ENCODE data around the gene GLT8D2.

GLT8D2 gene

GRCh38 chr12:104049903-104050356, at the start of gene GLT8D2:
Gene GLT8D2 (minus strand): TSS chr12:104050187. CDS start chr12:104019648, 30,539 bp downstream.
- TF ChIP-seq OSR1 (CRISPR knock-in tag; IDR thresholded peaks at IDR 0.05) (no peak), TCF4 (CRISPR knock-in tag; IDR thresholded peaks at IDR 0.05; ENCODE audit: borderline replicate concordance) (peak; percentile 59), ZC3H10 (CRISPR knock-in tag; IDR thresholded peaks at IDR 0.05) (no peak), ARNTL (CRISPR knock-in tag; IDR thresholded peaks at IDR 0.05; ENCODE audit: borderline replicate concordance, low read depth) (no peak), ZFP30 (CRISPR knock-in tag; IDR thresholded peaks at IDR 0.05) (no peak)
- ATAC-seq, result peak; percentile 93

GRCh38 chr12:104097954-104098353, 48.0 kb upstream of the GLT8D2 start:
- TF ChIP-seq ISL1 (CRISPR knock-in tag; IDR thresholded peaks at IDR 0.05) (no peak), ZNF70 (CRISPR knock-in tag; IDR thresholded peaks at IDR 0.05) (no peak), OSR1 (CRISPR knock-in tag; IDR thresholded peaks at IDR 0.05) (no peak)
- no peak for ATAC-seq

- TF ChIP-seq ARNTL (CRISPR knock-in tag; IDR thresholded peaks at IDR 0.05; ENCODE audit: borderline replicate concordance, low read depth), result no peak
- TF ChIP-seq ZNF8 (CRISPR knock-in tag; IDR thresholded peaks at IDR 0.05), result no peak
- TF ChIP-seq RARB (CRISPR knock-in tag; IDR thresholded peaks at IDR 0.05), result no peak
- no peak for TF ChIP-seq TOX (CRISPR knock-in tag; IDR thresholded peaks at IDR 0.05; ENCODE audit: borderline replicate concordance)
- no peak for TF ChIP-seq ZC3H10 (CRISPR knock-in tag; IDR thresholded peaks at IDR 0.05)
- TF ChIP-seq ZFP3 (CRISPR knock-in tag; IDR thresholded peaks at IDR 0.05), result no peak
- TF ChIP-seq CSDC2 (CRISPR knock-in tag; IDR thresholded peaks at IDR 0.05), result no peak
- no peak for TF ChIP-seq CREB5 (CRISPR knock-in tag; IDR thresholded peaks at IDR 0.05; ENCODE audit: low read depth)
- TF ChIP-seq BACH2 (CRISPR knock-in tag; IDR thresholded peaks at IDR 0.05; ENCODE audit: borderline replicate concordance), result no peak
- TF ChIP-seq SNAI2 (CRISPR knock-in tag; IDR thresholded peaks at IDR 0.05), result no peak
Measured at GRCh38 chr12:104095289-104095688, 45.3 kb upstream of the GLT8D2 start.

GRCh38 chr12:104094284-104094683, 44.3 kb upstream of the GLT8D2 start:
- TF ChIP-seq OSR1 (CRISPR knock-in tag; IDR thresholded peaks at IDR 0.05) (no peak), CREB5 (CRISPR knock-in tag; IDR thresholded peaks at IDR 0.05; ENCODE audit: low read depth) (no peak), ZNF8 (CRISPR knock-in tag; IDR thresholded peaks at IDR 0.05) (no peak), TOX (CRISPR knock-in tag; IDR thresholded peaks at IDR 0.05; ENCODE audit: borderline replicate concordance) (no peak), POU6F1 (CRISPR knock-in tag; IDR thresholded peaks at IDR 0.05; ENCODE audit: borderline replicate concordance, low read depth) (no peak), ARNTL (CRISPR knock-in tag; IDR thresholded peaks at IDR 0.05; ENCODE audit: borderline replicate concordance, low read depth) (no peak), CSDC2 (CRISPR knock-in tag; IDR thresholded peaks at IDR 0.05) (no peak), SNAI2 (CRISPR knock-in tag; IDR thresholded peaks at IDR 0.05) (no peak), ISL1 (CRISPR knock-in tag; IDR thresholded peaks at IDR 0.05) (no peak), ZFP30 (CRISPR knock-in tag; IDR thresholded peaks at IDR 0.05) (no peak), PPARA (CRISPR knock-in tag; IDR thresholded peaks at IDR 0.05; ENCODE audit: borderline replicate concordance) (no peak), ZC3H10 (CRISPR knock-in tag; IDR thresholded peaks at IDR 0.05) (no peak), ZNF565 (CRISPR knock-in tag; conservative IDR thresholded peaks at IDR 0.05; ENCODE audit: low read depth) (no peak)
- no peak for ATAC-seq

More at GRCh38 chr12:104095289-104095688, 45.3 kb upstream of the GLT8D2 start:
- ATAC-seq, result no peak

- no peak for ATAC-seq
- no peak for TF ChIP-seq ISL1 (CRISPR knock-in tag; IDR thresholded peaks at IDR 0.05)
- TF ChIP-seq PPARA (CRISPR knock-in tag; IDR thresholded peaks at IDR 0.05; ENCODE audit: borderline replicate concordance), result no peak
- no peak for TF ChIP-seq RARB (CRISPR knock-in tag; IDR thresholded peaks at IDR 0.05)
- no peak for TF ChIP-seq ESRRG (CRISPR knock-in tag; IDR thresholded peaks at IDR 0.05)
- TF ChIP-seq TCF4 (CRISPR knock-in tag; IDR thresholded peaks at IDR 0.05; ENCODE audit: borderline replicate concordance), result no peak
- no peak for TF ChIP-seq ZFP3 (CRISPR knock-in tag; IDR thresholded peaks at IDR 0.05)
Measured at GRCh38 chr12:104091136-104091535, 41.1 kb upstream of the GLT8D2 start.

- no peak for ATAC-seq
- TF ChIP-seq CREB5 (CRISPR knock-in tag; IDR thresholded peaks at IDR 0.05; ENCODE audit: low read depth), result no peak
- TF ChIP-seq TCF4 (CRISPR knock-in tag; IDR thresholded peaks at IDR 0.05; ENCODE audit: borderline replicate concordance), result no peak
- TF ChIP-seq GLIS3 (CRISPR knock-in tag; IDR thresholded peaks at IDR 0.05), result no peak
- TF ChIP-seq PPARA (CRISPR knock-in tag; IDR thresholded peaks at IDR 0.05; ENCODE audit: borderline replicate concordance), result no peak
- TF ChIP-seq BACH2 (CRISPR knock-in tag; IDR thresholded peaks at IDR 0.05; ENCODE audit: borderline replicate concordance), result no peak
- no peak for TF ChIP-seq OSR1 (CRISPR knock-in tag; IDR thresholded peaks at IDR 0.05)
- no peak for TF ChIP-seq CSRNP3 (CRISPR knock-in tag; IDR thresholded peaks at IDR 0.05)
- TF ChIP-seq ZNF8 (CRISPR knock-in tag; IDR thresholded peaks at IDR 0.05), result no peak
- TF ChIP-seq RARB (CRISPR knock-in tag; IDR thresholded peaks at IDR 0.05), result no peak
- no peak for TF ChIP-seq TOX (CRISPR knock-in tag; IDR thresholded peaks at IDR 0.05; ENCODE audit: borderline replicate concordance)
- TF ChIP-seq PATZ1 (CRISPR knock-in tag; IDR thresholded peaks at IDR 0.05; ENCODE audit: borderline replicate concordance), result no peak
- TF ChIP-seq CSDC2 (CRISPR knock-in tag; IDR thresholded peaks at IDR 0.05), result no peak
Measured at GRCh38 chr12:104090685-104091084, 40.7 kb upstream of the GLT8D2 start.

Measured in SK-N-SH treated with all-trans-retinoic acid at 6 μM for 48 hours (cell line).